BJ (cell line): ENCODE data around the gene SP9. TPM values are rescaled to one million over a fixed set of nuclear protein-coding genes. Genes with fewer than 3 reads are reported as not detected.

ENCODE experiments used
- CTCF ChIA-PET: fragments of 350-600 bp; formaldehyde crosslinking; extraction: SDS; loops from one replicate; lab custom pipeline; 2021; ENCODE audit warnings: antibody characterized with exemption, inconsistent platforms; lab: Yijun Ruan, JAX
- POLR2A ChIA-PET: fragments of 300-600 bp; sonication (Branson Sonifier 250); formaldehyde crosslinking; extraction: SDS; loops from one replicate; lab custom pipeline; 2021; ENCODE audit warnings: antibody characterized with exemption; lab: Charles Lee
- DNase-seq: peaks from one replicate; pipeline ENCODE4 v3.0.0-alpha.2; 2011; ENCODE audit warnings: low read depth
- H3K27me3 ChIP-seq: 2 replicates; pipeline ENCODE4 v1.6.0; 2011; ENCODE audit warnings: low read length; ENCODE audit not compliant: control insufficient read depth, insufficient read depth
- H3K36me3 ChIP-seq: 2 replicates; pipeline ENCODE4 v1.5.1; 2011; ENCODE audit warnings: low read length; ENCODE audit not compliant: control insufficient read depth, insufficient read depth
- H3K4me3 ChIP-seq: 2 replicates; pipeline ENCODE4 v1.5.1; 2011; ENCODE audit warnings: low read depth, mild to moderate bottlenecking, control low read depth, low read length
- CTCF ChIP-seq: IDR thresholded peaks from 2 replicates; pipeline ENCODE4 v1.5.1; 2011; ENCODE audit warnings: low read depth, mild to moderate bottlenecking, control low read depth, inconsistent platforms, low read length, moderate library complexity; ENCODE audit not compliant: insufficient read depth
- polyA minus RNA-seq: library from RNA; depleted of rRNA, polyadenylated mRNA; stranded (reverse); fragments of >200 nt; gene quantifications from 2 replicates; pipeline ENCODE4 v1.2.3, GENCODE V29; 2011; rRNA and poly(A)+ RNA removed
- polyA plus RNA-seq: library from polyadenylated mRNA; depleted of rRNA; stranded (reverse); fragments of >200 nt; gene quantifications from 2 replicates; pipeline ENCODE4 v1.2.3, GENCODE V29; 2011; rRNA removed

Gene SP9
- polyA plus RNA-seq: not detected in 2 replicates
- polyA minus RNA-seq: not detected in 2 replicates

- DNase-seq: no peak
- Histone ChIP-seq H3K27me3 (peaks cover 61% of the 10 kb centered on the region), H3K36me3 (no peaks in the 10 kb centered on the region), H3K4me3 (no peak within 1 kb of the TSS)
- ChIA-PET CTCF (interaction anchor here (0.7 to 1.1 kb wide), 2 partner anchors 9 to 10 kb away, joined by 3 read pairs; no protein-coding TSS in a partner anchor), POLR2A (no interaction called here)
- no peak for TF ChIP-seq CTCF
These were observed at the start of gene SP9 for GRCh38 chr2:174334781-174335251. TSS of gene SP9 (plus strand) at chr2:174334954. CDS start at chr2:174335093, 139 bp downstream.

GRCh38 chr2:174286172-174286571, 48.6 kb upstream of the SP9 start:
- ChIA-PET CTCF (no interaction called here), POLR2A (no interaction called here)
- Histone ChIP-seq H3K36me3 (no peaks in the 10 kb centered on the region), H3K4me3 (no peak overlapping the region), H3K27me3 (peaks cover 5% of the 10 kb centered on the region)
- TF ChIP-seq CTCF: no peak
- DNase-seq: no peak

GRCh38 chr2:174292908-174293307, 41.8 kb upstream of the SP9 start:
- TF ChIP-seq CTCF: no peak
- POLR2A ChIA-PET: no interaction called here
- no peaks in the 10 kb centered on the region for H3K27me3 ChIP-seq
- DNase-seq: no peak
- CTCF ChIA-PET: no interaction called here
- H3K36me3 ChIP-seq: no peaks in the 10 kb centered on the region
- H3K4me3 ChIP-seq: no peak overlapping the region

GRCh38 chr2:174300114-174300513, 34.6 kb upstream of the SP9 start:
- Histone ChIP-seq H3K27me3 (peaks cover 5% of the 10 kb centered on the region; the same call in 1 of the 2 replicates), H3K36me3 (no peaks in the 10 kb centered on the region), H3K4me3 (no peak overlapping the region)
- TF ChIP-seq CTCF: no peak
- POLR2A ChIA-PET: no interaction called here
- no peak for DNase-seq
- CTCF ChIA-PET: no interaction called here

GRCh38 chr2:174312581-174313234, 22.0 kb upstream of the SP9 start:
- Histone ChIP-seq H3K36me3 (no peaks in the 10 kb centered on the region), H3K4me3 (no peak overlapping the region), H3K27me3 (peaks cover 5% of the 10 kb centered on the region)
- no peak for TF ChIP-seq CTCF
- ChIA-PET CTCF (no interaction called here), POLR2A (no interaction called here)
- DNase-seq: no peak
